HepG2 (cell line): Measurements from ENCODE around the gene VCL. TPM values are rescaled to one million over a fixed set of nuclear protein-coding genes. Genes with fewer than 3 reads are reported as not detected.
A peak's percentile ranks its signal among the peaks of the same experiment; 100 is the strongest.

Experiments used
- ATF3 ChIP-seq: sonication (generic); formaldehyde crosslinking; IDR thresholded peaks from 2 replicates; pipeline ENCODE4 v1.4.0; 2020; ENCODE audit warnings: missing genetic modification reagents
- DNMT3B ChIP-seq: conservative IDR thresholded peaks from 2 replicates; pipeline ENCODE4 v1.6.1; 2016; ENCODE audit warnings: missing biosample characterization, control low read depth
- E2F5 ChIP-seq: sonication (generic); formaldehyde crosslinking; conservative IDR thresholded peaks from 2 replicates; pipeline ENCODE4 v1.4.0; 2020; ENCODE audit warnings: missing genetic modification reagents
- GATAD1 ChIP-seq: IDR thresholded peaks from 2 replicates; pipeline ENCODE4 v1.6.1; 2016; ENCODE audit warnings: missing genetic modification reagents, missing compliant biosample characterization
- MAZ ChIP-seq, 2 experiments: sonication (generic) in 1 of 2; formaldehyde crosslinking in 1 of 2; IDR thresholded peaks; 2 replicates each; pipeline versions ENCODE4 v1.5.0 to v1.6.1; 2012 to 2020; ENCODE audit warnings: low read depth in 2 of 2, mild to moderate bottlenecking in 2 of 2, borderline replicate concordance in 1 of 2, improper control_type of control experiment in 1 of 2, low read length in 1 of 2, missing genetic modification reagents in 1 of 2, moderate library complexity in 1 of 2
- MXD4 ChIP-seq: IDR thresholded peaks from 2 replicates; pipeline ENCODE4 v1.6.1; 2016; ENCODE audit warnings: mild to moderate bottlenecking, missing biosample characterization, missing genetic modification reagents
- ZNF317 ChIP-seq: sonication (generic); formaldehyde crosslinking; IDR thresholded peaks from 2 replicates; pipeline ENCODE4 v1.5.0; 2020; ENCODE audit warnings: mild to moderate bottlenecking, missing genetic modification reagents
- ZNF501 ChIP-seq: sonication (generic); formaldehyde crosslinking; IDR thresholded peaks from 2 replicates; pipeline ENCODE4 v1.5.1; 2020; ENCODE audit warnings: mild to moderate bottlenecking, moderate library complexity, missing genetic modification reagents
- ZNF792 ChIP-seq: IDR thresholded peaks from 2 replicates; pipeline ENCODE4 v1.6.1; 2016
- ZSCAN12 ChIP-seq: sonication (generic); formaldehyde crosslinking; IDR thresholded peaks from 2 replicates; pipeline ENCODE4 v1.9.0; 2021; ENCODE audit warnings: mild to moderate bottlenecking, missing genetic modification reagents
- ZSCAN25 ChIP-seq: sonication (generic); formaldehyde crosslinking; IDR thresholded peaks from 2 replicates; pipeline ENCODE4 v1.8.0; 2022; ENCODE audit warnings: mild to moderate bottlenecking, missing genetic modification reagents
- polyA plus RNA-seq, 8 experiments: library from polyadenylated mRNA; depleted of rRNA in 3 of 8; stranded (reverse) in 7 of 8; unstranded in 1 of 8; fragments of >200 nt; fragmentation: Illumina TruSeq in 4 of 8; extraction: Trizol in 4 of 8; gene quantifications; 2 replicates each; pipeline versions ENCODE4 v1.2.1 to v1.2.3, GENCODE V29; 2011 to 2016; ENCODE audit warnings: low read depth in 4 of 8, missing spikeins in 1 of 8, mixed read lengths in 1 of 8; ENCODE audit not compliant: insufficient read depth in 1 of 8
- total RNA-seq, 5 experiments: library from RNA; depleted of rRNA; stranded (reverse); fragments of >200 nt; fragmentation: Illumina TruSeq; extraction: Trizol; gene quantifications; 2 replicates each; pipeline ENCODE4 v1.2.3, GENCODE V29; 2016; ENCODE audit warnings: low read depth in 1 of 5
- TF ChIP-seq, protein P1 (sequence below), 2 experiments: sonication (generic) in 1 of 2; formaldehyde crosslinking in 1 of 2; IDR thresholded peaks; 2 replicates each; pipeline versions ENCODE4 v1.4.0 to v1.6.1; 2018 to 2020; ENCODE audit warnings: missing genetic modification reagents in 2 of 2, borderline replicate concordance in 1 of 2, low read depth in 1 of 2, mild to moderate bottlenecking in 1 of 2, missing biosample characterization in 1 of 2
- TF ChIP-seq, protein P2 (sequence below): sonication (generic); formaldehyde crosslinking; IDR thresholded peaks from 2 replicates; pipeline ENCODE4 v1.4.0; 2020; ENCODE audit warnings: missing genetic modification reagents
- TF ChIP-seq, protein P3 (sequence below), 2 experiments: sonication (generic) in 1 of 2; formaldehyde crosslinking in 1 of 2; IDR thresholded peaks; 2 replicates each; pipeline versions ENCODE4 v1.6.1 to v1.9.0; 2014 to 2022; ENCODE audit warnings: antibody characterized with exemption in 1 of 2, borderline replicate concordance in 1 of 2, inconsistent platforms in 1 of 2, low read depth in 1 of 2, missing genetic modification reagents in 1 of 2

VCL gene
- total and polyA plus RNA-seq, 2 of the 13 experiments (the other 11 are each of a cell fraction or from before 2014, with no cell fraction given) = 17.3 to 26.9 TPM

- TF ChIP-seq E2F5 (CRISPR knock-in tag) (no peak), ZNF792 (CRISPR knock-in tag) (peak; percentile 36; the same call in 1 of the 2 replicates), DNMT3B (CRISPR knock-in tag) (no peak), ZNF501 (CRISPR knock-in tag) (peak; percentile 86; the same call in 1 of the 2 replicates), ZSCAN12 (CRISPR knock-in tag) (0 out of 2 replicates have a peak, but pooled peaks have one; percentile 31), GATAD1 (CRISPR knock-in tag) (peak; percentile 82; the same call in 1 of the 2 replicates), ZSCAN25 (CRISPR knock-in tag) (no peak), MXD4 (no peak), ZNF317 (CRISPR knock-in tag) (peak; percentile 66; the same call in 1 of the 2 replicates), ATF3 (CRISPR knock-in tag) (no peak), MAZ (IDR thresholded peaks at IDR 0.05; ENCODE audit: borderline replicate concordance, low read depth, low read length) (no peak), MAZ (CRISPR knock-in tag; IDR thresholded peaks at IDR 0.05; ENCODE audit: low read depth) (0 out of 2 replicates have a peak, but pooled peaks have one; percentile 11)
- TF ChIP-seq, protein P1, sequence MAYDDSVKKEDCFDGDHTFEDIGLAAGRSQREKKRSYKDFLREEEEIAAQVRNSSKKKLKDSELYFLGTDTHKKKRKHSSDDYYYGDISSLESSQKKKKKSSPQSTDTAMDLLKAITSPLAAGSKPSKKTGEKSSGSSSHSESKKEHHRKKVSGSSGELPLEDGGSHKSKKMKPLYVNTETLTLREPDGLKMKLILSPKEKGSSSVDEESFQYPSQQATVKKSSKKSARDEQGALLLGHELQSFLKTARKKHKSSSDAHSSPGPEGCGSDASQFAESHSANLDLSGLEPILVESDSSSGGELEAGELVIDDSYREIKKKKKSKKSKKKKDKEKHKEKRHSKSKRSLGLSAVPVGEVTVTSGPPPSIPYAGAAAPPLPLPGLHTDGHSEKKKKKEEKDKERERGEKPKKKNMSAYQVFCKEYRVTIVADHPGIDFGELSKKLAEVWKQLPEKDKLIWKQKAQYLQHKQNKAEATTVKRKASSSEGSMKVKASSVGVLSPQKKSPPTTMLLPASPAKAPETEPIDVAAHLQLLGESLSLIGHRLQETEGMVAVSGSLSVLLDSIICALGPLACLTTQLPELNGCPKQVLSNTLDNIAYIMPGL (CRISPR knock-in tag; IDR thresholded peaks at IDR 0.05; ENCODE audit: borderline replicate concordance in 1 of 2, low read depth in 1 of 2) = 0 out of 4 replicates have a peak, but pooled peaks of 1 of the 2 experiments have one; percentile 2
- TF ChIP-seq, protein P2, sequence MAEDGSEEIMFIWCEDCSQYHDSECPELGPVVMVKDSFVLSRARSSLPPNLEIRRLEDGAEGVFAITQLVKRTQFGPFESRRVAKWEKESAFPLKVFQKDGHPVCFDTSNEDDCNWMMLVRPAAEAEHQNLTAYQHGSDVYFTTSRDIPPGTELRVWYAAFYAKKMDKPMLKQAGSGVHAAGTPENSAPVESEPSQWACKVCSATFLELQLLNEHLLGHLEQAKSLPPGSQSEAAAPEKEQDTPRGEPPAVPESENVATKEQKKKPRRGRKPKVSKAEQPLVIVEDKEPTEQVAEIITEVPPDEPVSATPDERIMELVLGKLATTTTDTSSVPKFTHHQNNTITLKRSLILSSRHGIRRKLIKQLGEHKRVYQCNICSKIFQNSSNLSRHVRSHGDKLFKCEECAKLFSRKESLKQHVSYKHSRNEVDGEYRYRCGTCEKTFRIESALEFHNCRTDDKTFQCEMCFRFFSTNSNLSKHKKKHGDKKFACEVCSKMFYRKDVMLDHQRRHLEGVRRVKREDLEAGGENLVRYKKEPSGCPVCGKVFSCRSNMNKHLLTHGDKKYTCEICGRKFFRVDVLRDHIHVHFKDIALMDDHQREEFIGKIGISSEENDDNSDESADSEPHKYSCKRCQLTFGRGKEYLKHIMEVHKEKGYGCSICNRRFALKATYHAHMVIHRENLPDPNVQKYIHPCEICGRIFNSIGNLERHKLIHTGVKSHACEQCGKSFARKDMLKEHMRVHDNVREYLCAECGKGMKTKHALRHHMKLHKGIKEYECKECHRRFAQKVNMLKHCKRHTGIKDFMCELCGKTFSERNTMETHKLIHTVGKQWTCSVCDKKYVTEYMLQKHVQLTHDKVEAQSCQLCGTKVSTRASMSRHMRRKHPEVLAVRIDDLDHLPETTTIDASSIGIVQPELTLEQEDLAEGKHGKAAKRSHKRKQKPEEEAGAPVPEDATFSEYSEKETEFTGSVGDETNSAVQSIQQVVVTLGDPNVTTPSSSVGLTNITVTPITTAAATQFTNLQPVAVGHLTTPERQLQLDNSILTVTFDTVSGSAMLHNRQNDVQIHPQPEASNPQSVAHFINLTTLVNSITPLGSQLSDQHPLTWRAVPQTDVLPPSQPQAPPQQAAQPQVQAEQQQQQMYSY (CRISPR knock-in tag) = peak; percentile 95
- TF ChIP-seq, protein P3, sequence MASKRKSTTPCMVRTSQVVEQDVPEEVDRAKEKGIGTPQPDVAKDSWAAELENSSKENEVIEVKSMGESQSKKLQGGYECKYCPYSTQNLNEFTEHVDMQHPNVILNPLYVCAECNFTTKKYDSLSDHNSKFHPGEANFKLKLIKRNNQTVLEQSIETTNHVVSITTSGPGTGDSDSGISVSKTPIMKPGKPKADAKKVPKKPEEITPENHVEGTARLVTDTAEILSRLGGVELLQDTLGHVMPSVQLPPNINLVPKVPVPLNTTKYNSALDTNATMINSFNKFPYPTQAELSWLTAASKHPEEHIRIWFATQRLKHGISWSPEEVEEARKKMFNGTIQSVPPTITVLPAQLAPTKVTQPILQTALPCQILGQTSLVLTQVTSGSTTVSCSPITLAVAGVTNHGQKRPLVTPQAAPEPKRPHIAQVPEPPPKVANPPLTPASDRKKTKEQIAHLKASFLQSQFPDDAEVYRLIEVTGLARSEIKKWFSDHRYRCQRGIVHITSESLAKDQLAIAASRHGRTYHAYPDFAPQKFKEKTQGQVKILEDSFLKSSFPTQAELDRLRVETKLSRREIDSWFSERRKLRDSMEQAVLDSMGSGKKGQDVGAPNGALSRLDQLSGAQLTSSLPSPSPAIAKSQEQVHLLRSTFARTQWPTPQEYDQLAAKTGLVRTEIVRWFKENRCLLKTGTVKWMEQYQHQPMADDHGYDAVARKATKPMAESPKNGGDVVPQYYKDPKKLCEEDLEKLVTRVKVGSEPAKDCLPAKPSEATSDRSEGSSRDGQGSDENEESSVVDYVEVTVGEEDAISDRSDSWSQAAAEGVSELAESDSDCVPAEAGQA (IDR thresholded peaks at IDR 0.05; ENCODE audit: low read depth) = no peak
- TF ChIP-seq, protein P3 (CRISPR knock-in tag; IDR thresholded peaks at IDR 0.05; ENCODE audit: borderline replicate concordance) = no peak
Observed at GRCh38 chr10:74150204-74150989, 152.5 kb downstream of the VCL start, which contains the start of gene AP3M1 (continued).
